IMR-90 (cell line): ENCODE results near the gene YTHDF2. TPM values are rescaled to one million over a fixed set of nuclear protein-coding genes. Genes with fewer than 3 reads are reported as not detected.
A peak's percentile ranks its signal among the peaks of the same experiment; 100 is the strongest.

Experiments
- ATAC-seq: fragments of 200-7000 bp; cut with Tn5 transposase; 2 replicates; pipeline ENCODE4 v1.9.1; 2020; ENCODE audit warnings: low read depth, mild to moderate bottlenecking, moderate library complexity
- BruUV-seq: library from RNA; stranded (reverse); fragments of 400-500 nt; replicated peaks from 2 replicates; lab custom pipeline; 2021; lab: Mats Ljungman, UMichigan
- CTCF ChIA-PET: fragments of 300-600 bp; formaldehyde crosslinking; extraction: SDS; loops from one replicate; lab custom pipeline; 2021; ENCODE audit warnings: antibody characterized with exemption; lab: Yijun Ruan, JAX
- POLR2A ChIA-PET: fragments of 300-600 bp; sonication (Branson Sonifier 250); formaldehyde crosslinking; loops from one replicate; lab custom pipeline; 2022; ENCODE audit warnings: antibody characterized with exemption; ENCODE audit not compliant: unreplicated experiment; lab: Charles Lee
- DNase-seq: peaks from one replicate; pipeline ENCODE4 v3.0.0; 2013
- H2AFZ ChIP-seq: replicated peaks from 2 replicates; pipeline ENCODE3; 2013; ENCODE audit warnings: low read length, mild to moderate bottlenecking; ENCODE audit not compliant: poor library complexity
- H2AK5ac ChIP-seq: 2 replicates; pipeline ENCODE4 v1.6.1; 2013; ENCODE audit warnings: low read depth, low read length, inconsistent platforms
- H2AK9ac ChIP-seq: replicated peaks from 2 replicates; pipeline ENCODE3; 2013; ENCODE audit warnings: mild to moderate bottlenecking, low read depth, low read length, moderate library complexity; ENCODE audit not compliant: poor library complexity
- H2BK120ac ChIP-seq: 2 replicates; pipeline ENCODE4 v1.6.1; 2013; ENCODE audit warnings: low read depth, low read length, inconsistent platforms
- H2BK15ac ChIP-seq: 3 replicates; pipeline ENCODE4 v1.6.1; 2013; ENCODE audit warnings: low read depth, low read length, inconsistent platforms
- H2BK20ac ChIP-seq: 2 replicates; pipeline ENCODE4 v1.6.1; 2013; ENCODE audit warnings: low read depth, mild to moderate bottlenecking, inconsistent platforms, low read length, moderate library complexity
- H2BK5ac ChIP-seq: 2 replicates; pipeline ENCODE4 v1.6.1; 2013; ENCODE audit warnings: mild to moderate bottlenecking, low read depth, low read length, inconsistent platforms; ENCODE audit not compliant: poor library complexity, severe bottlenecking
- H3K14ac ChIP-seq: replicated peaks from 2 replicates; pipeline ENCODE4 v1.6.1; 2013; ENCODE audit warnings: low read depth, low read length, inconsistent platforms
- H3K18ac ChIP-seq: 2 replicates; pipeline ENCODE4 v1.6.1; 2013; ENCODE audit warnings: low read depth, low read length, control low read depth
- H3K23ac ChIP-seq: 2 replicates; pipeline ENCODE4 v1.6.1; 2013; ENCODE audit warnings: low read depth, low read length, inconsistent platforms
- H3K27ac ChIP-seq: 2 replicates; pipeline ENCODE4 v1.5.1; 2013; ENCODE audit warnings: mild to moderate bottlenecking, control low read depth, low read length; ENCODE audit not compliant: insufficient read depth
- H3K27me3 ChIP-seq: 2 replicates; pipeline ENCODE4 v1.6.1; 2013; ENCODE audit warnings: low read length; ENCODE audit not compliant: control insufficient read depth, insufficient read depth
- H3K36me3 ChIP-seq: 2 replicates; pipeline ENCODE4 v1.6.1; 2013; ENCODE audit warnings: low read length, mixed read lengths; ENCODE audit not compliant: control insufficient read depth, insufficient read depth
- H3K4ac ChIP-seq: 2 replicates; pipeline ENCODE4 v1.6.1; 2013; ENCODE audit warnings: low read depth, low read length, inconsistent platforms
- H3K4me1 ChIP-seq: 2 replicates; pipeline ENCODE4 v1.6.1; 2013; ENCODE audit warnings: low read length, mixed read lengths; ENCODE audit not compliant: control insufficient read depth, insufficient read depth
- H3K4me2 ChIP-seq: 2 replicates; pipeline ENCODE4 v1.6.1; 2013; ENCODE audit warnings: low read depth, mild to moderate bottlenecking, control low read depth, low read length, moderate library complexity
- H3K4me3 ChIP-seq: 2 replicates; pipeline ENCODE4 v1.5.1; 2013; ENCODE audit warnings: low read depth, mild to moderate bottlenecking, control low read depth, low read length, moderate library complexity; ENCODE audit not compliant: insufficient read depth
- H3K56ac ChIP-seq: 2 replicates; pipeline ENCODE4 v1.6.1; 2013; ENCODE audit warnings: low read length, inconsistent platforms; ENCODE audit not compliant: insufficient read depth; ENCODE audit errors: extremely low read depth
- H3K79me1 ChIP-seq, 2 experiments: 2 replicates each; pipeline ENCODE4 v1.6.1; 2013; ENCODE audit warnings: low read length in 2 of 2, inconsistent platforms in 1 of 2, low read depth in 1 of 2
- H3K9ac ChIP-seq: 2 replicates; pipeline ENCODE4 v1.6.1; 2013; ENCODE audit warnings: low read depth, low read length, control low read depth
- H3K9me1 ChIP-seq: 2 replicates; pipeline ENCODE4 v1.6.1; 2013; ENCODE audit warnings: low read length, inconsistent platforms; ENCODE audit not compliant: insufficient read depth
- H3K9me3 ChIP-seq: 2 replicates; pipeline ENCODE4 v1.6.1; 2013; ENCODE audit warnings: low read length; ENCODE audit not compliant: control insufficient read depth, insufficient read depth
- H4K20me1 ChIP-seq: 2 replicates; pipeline ENCODE4 v1.6.1; 2013; ENCODE audit warnings: low read length, inconsistent platforms; ENCODE audit not compliant: insufficient read depth
- H4K5ac ChIP-seq: 2 replicates; pipeline ENCODE4 v1.6.1; 2013; ENCODE audit warnings: mild to moderate bottlenecking, low read depth, low read length, control low read depth
- H4K8ac ChIP-seq, 2 experiments: 2 replicates each; pipeline ENCODE4 v1.6.1; 2013; ENCODE audit warnings: low read depth in 2 of 2, low read length in 2 of 2, control low read depth in 1 of 2, inconsistent platforms in 1 of 2
- H4K91ac ChIP-seq: 2 replicates; pipeline ENCODE4 v1.6.1; 2013; ENCODE audit warnings: low read depth, low read length, inconsistent platforms; ENCODE audit not compliant: insufficient read depth
- CEBPB ChIP-seq: IDR thresholded peaks from 2 replicates; pipeline ENCODE4 v1.6.1; 2012; ENCODE audit warnings: low read depth, low read length, improper control_type of control experiment
- WGBS, 2 experiments: methylation state at CpG; one replicate each; pipeline versions ENCODE4 v1.1.5 to v1.1.7; 2013; ENCODE audit warnings: missing lambda C conversion rate in 2 of 2; ENCODE audit not compliant: insufficient read length in 1 of 2; ENCODE audit errors: extremely low coverage in 2 of 2; 5-methylcytosine and 5-hydroxymethylcytosine counted together
- dilution Hi-C: fragments of 300-500 bp; cut with HindIII; formaldehyde crosslinking; loops from one replicate; pipeline ENCODE4 v1.14.3; 2018; ENCODE audit warnings: low sequenced_read_pairs; ENCODE audit not compliant: unreplicated experiment
- in situ Hi-C: fragments of 300-500 bp; cut with MboI; formaldehyde crosslinking; loops from 3 replicates; pipeline ENCODE4 v1.14.3; 2019; ENCODE audit warnings: low sequenced_read_pairs, inconsistent platforms, mixed read lengths
- intact Hi-C: fragments of 100-400 bp; cut with micrococcal nuclease; formaldehyde crosslinking; loops from 2 replicates; pipeline ENCODE4 v1.10.0; 2022
- polyA plus RNA-seq, 3 experiments: library from polyadenylated mRNA; depleted of rRNA; stranded (reverse); fragments of >200 nt; gene quantifications; 2 replicates each; pipeline ENCODE4 v1.2.3, GENCODE V29; 2012; ENCODE audit warnings: low replicate concordance in 1 of 3
- total RNA-seq: library from RNA; depleted of rRNA; stranded (reverse); fragments of >200 nt; gene quantifications from 2 replicates; pipeline ENCODE4 v1.2.3, GENCODE V29; 2012
- TF ChIP-seq, protein P1 (sequence below): fragments of 150-350 bp; IDR thresholded peaks from 2 replicates; pipeline ENCODE4 v1.6.1; 2017; ENCODE audit warnings: mild to moderate bottlenecking, antibody characterized with exemption, low read length, low read depth

The YTHDF2 gene
- total and polyA plus RNA-seq, 2 of the 4 experiments (the other 2 are of a cell fraction), result 50.0 to 94.3 TPM

- no peak overlapping the region for H3K9ac ChIP-seq
- no peaks in the 10 kb centered on the region for H3K9me3 ChIP-seq
- ChIA-PET POLR2A (no interaction called here), CTCF (no interaction called here)
- no peak overlapping the region for H3K14ac ChIP-seq
- no peak overlapping the region for H4K91ac ChIP-seq
- no peak overlapping the region for H2BK5ac ChIP-seq
- H2AK5ac ChIP-seq, result no peak overlapping the region
- H3K4ac ChIP-seq, result no peak overlapping the region
- H3K27me3 ChIP-seq, result no peaks in the 10 kb centered on the region
- no peak overlapping the region for H3K27ac ChIP-seq
- peaks cover 25% of the 10 kb centered on the region for H3K36me3 ChIP-seq
- peaks cover 4% of the 10 kb centered on the region; the same call in 1 of the 2 replicates for H3K9me1 ChIP-seq
- no peak overlapping the region for H3K18ac ChIP-seq
- no peak overlapping the region for H3K23ac ChIP-seq
- no peak overlapping the region for H3K4me2 ChIP-seq
- no peak overlapping the region for H2AK9ac ChIP-seq
- H2BK15ac ChIP-seq, result no peak overlapping the region
- peaks cover 2 to 47% of the 10 kb centered on the region in 2 experiments for H3K79me1 ChIP-seq
- WGBS, 2 experiments, result no CpG with 5 or more reads among the region's 2 CpGs
- no peak overlapping the region for H2BK120ac ChIP-seq
- peak; percentile 71 for TF ChIP-seq CEBPB
- TF ChIP-seq, protein P1, sequence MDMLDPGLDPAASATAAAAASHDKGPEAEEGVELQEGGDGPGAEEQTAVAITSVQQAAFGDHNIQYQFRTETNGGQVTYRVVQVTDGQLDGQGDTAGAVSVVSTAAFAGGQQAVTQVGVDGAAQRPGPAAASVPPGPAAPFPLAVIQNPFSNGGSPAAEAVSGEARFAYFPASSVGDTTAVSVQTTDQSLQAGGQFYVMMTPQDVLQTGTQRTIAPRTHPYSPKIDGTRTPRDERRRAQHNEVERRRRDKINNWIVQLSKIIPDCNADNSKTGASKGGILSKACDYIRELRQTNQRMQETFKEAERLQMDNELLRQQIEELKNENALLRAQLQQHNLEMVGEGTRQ, result no peak
- intact Hi-C loops, result no loop called here
- ATAC-seq, result no peak
- no peaks in the 10 kb centered on the region for H3K4me1 ChIP-seq
- in situ Hi-C loops, result no loop called here
- no TSS peak for BruUV-seq
- DNase-seq, result no peak
- no peak overlapping the region for H4K8ac ChIP-seq
- H3K56ac ChIP-seq, result no peak overlapping the region
- peaks cover 54% of the 10 kb centered on the region for H4K20me1 ChIP-seq
- H4K5ac ChIP-seq, result no peak overlapping the region
- dilution Hi-C loops, result no loop called here
- H2AFZ ChIP-seq, result no peak overlapping the region
- H3K4me3 ChIP-seq, result no peak overlapping the region
- no peak overlapping the region for H2BK20ac ChIP-seq
Observed at GRCh38 chr1:28766532-28767183, 29.9 kb downstream of the YTHDF2 start.
